Psoas muscle (tissue), 8 donors: ENCODE results near the gene OXNAD1. TPM values are rescaled to one million over a fixed set of nuclear protein-coding genes. Genes with fewer than 3 reads are reported as not detected.
A peak's percentile ranks its signal among the peaks of the same experiment; 100 is the strongest.

ENCODE experiments used
- ATAC-seq, 4 donors: fragments of 200-7000 bp; cut with Tn5 transposase; one replicate each; pipeline ENCODE4 v1.9.1; 2020; ENCODE audit warnings: moderate library complexity in 3 of 4, mild to moderate bottlenecking in 2 of 4
- DNase-seq, 2 donors: peaks; one replicate each; pipeline ENCODE4 v3.0.0-alpha.2; 2020
- H3K27ac ChIP-seq: fragments of 200-600 bp; one replicate; pipeline ENCODE4 v1.8.0; 2022
- H3K27me3 ChIP-seq, 3 donors: fragments of 200-600 bp in 1 of 3; one replicate each; pipeline versions ENCODE4 v1.6.1 to v1.8.0; 2013 to 2022; ENCODE audit warnings: low read length in 2 of 3, mild to moderate bottlenecking in 2 of 3, moderate library complexity in 1 of 3; ENCODE audit not compliant: insufficient read depth in 3 of 3
- H3K36me3 ChIP-seq, 2 donors: fragments of 200-600 bp in 1 of 2; one replicate each; pipeline versions ENCODE4 v1.6.1 to v1.8.0; 2013 to 2022; ENCODE audit warnings: low read depth in 1 of 2, mild to moderate bottlenecking in 1 of 2, moderate library complexity in 1 of 2; ENCODE audit not compliant: insufficient read depth in 1 of 2
- H3K4me1 ChIP-seq: fragments of 200-600 bp; one replicate; pipeline ENCODE4 v1.8.0; 2022
- H3K4me3 ChIP-seq: fragments of 200-600 bp; one replicate; pipeline ENCODE4 v1.8.0; 2022; ENCODE audit warnings: mild to moderate bottlenecking
- H3K9me3 ChIP-seq: fragments of 200-600 bp; one replicate; pipeline ENCODE4 v1.8.0; 2022
- CTCF ChIP-seq: fragments of 200-600 bp; IDR thresholded peaks from one replicate; pipeline ENCODE4 v1.8.0; 2022; ENCODE audit warnings: antibody characterized with exemption
- WGBS, 3 donors: extraction: QIAGEN DNeasy Blood & Tissue Kit; methylation state at CpG; one replicate each; pipeline versions ENCODE4 v1.1.6 to v1.1.7; 2013; 5-methylcytosine and 5-hydroxymethylcytosine counted together
- intact Hi-C, 2 donors: fragments of 100-400 bp; cut with DNase I; formaldehyde crosslinking; loops; one replicate each; pipeline versions ENCODE4 v1.11.0 to v1.14.2; 2022
- polyA plus RNA-seq, 3 donors: library from polyadenylated mRNA; stranded (reverse); fragments of 200-250 nt; gene quantifications; one replicate each; pipeline ENCODE4 v1.2.3, GENCODE V29; 2013
- total RNA-seq, 4 donors: library from RNA; stranded (reverse); fragmentation: NEBNext Ultra II Directional in 2 of 4; extraction: Animal tissue kit (Norgen Biotek cat#: 25700) in 2 of 4; gene quantifications; one replicate each; pipeline versions ENCODE4 v1.2.1 to v1.2.4, GENCODE V29; 2021 to 2023
- donor health status: healthy with polysubstance abuse.
- donor health status: DM: no; HTN: no; CAD: no; lungs with moderate emphysema.
- donor health status: Bipolar disorder and iron deficiency.
- donor health status: healthy.
- donor health status: DM: yes; HTN: yes; CAD: no.
- donor health status: DM: no; HTN: no; CAD: no.
- donor health status: DM: no; HTN: no; CAD: no.
- donor health status: DM: yes; HTN: yes; CAD: no.

Gene OXNAD1
- total and polyA plus RNA-seq, 7 donors = 5.4 to 24.4 (median 10.4) TPM

- 88 to 91% (median 88%) methylated on average over 2 of the region's 2 CpGs for WGBS, 3 donors
- no peak for DNase-seq
- no peak overlapping the region for H3K27ac ChIP-seq
- H3K9me3 ChIP-seq = no peaks in the 10 kb centered on the region
- no peak for TF ChIP-seq CTCF
- no peaks in the 10 kb centered on the region for H3K27me3 ChIP-seq
- H3K4me1 ChIP-seq = no peaks in the 10 kb centered on the region
- intact Hi-C loops = no loop called here
- peak in 1 of 4 donors; percentile 37 for ATAC-seq
- H3K4me3 ChIP-seq = no peak overlapping the region
- H3K36me3 ChIP-seq = peaks cover 0 to 31% of the 10 kb centered on the region in 2 donors
Observed at GRCh38 chr3:16222547-16222946, 42.5 kb upstream of the OXNAD1 start.

DNA sequence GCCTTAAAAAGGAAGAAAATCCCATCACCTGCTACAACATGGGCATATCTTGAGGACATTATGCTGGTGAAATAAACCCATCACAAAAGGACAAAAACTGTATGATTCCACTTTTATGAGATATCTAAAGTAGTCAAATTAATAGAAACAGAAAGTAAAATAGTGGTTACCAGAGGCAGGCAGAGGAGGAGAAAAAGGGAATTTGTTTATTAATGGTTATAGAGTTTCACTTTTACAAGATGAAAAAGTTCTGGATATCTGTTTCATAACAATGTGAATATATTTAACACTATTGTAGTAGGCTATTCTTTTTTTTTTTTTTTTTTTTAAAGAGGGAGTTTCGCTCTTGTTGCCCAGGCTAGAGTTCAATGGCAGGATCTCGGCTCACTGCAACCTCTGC lies 40.7 kb upstream of the OXNAD1 start:
- no peak for TF ChIP-seq CTCF
- no peak for ATAC-seq
- H3K9me3 ChIP-seq = no peaks in the 10 kb centered on the region
- 92 to 100% (median 96%) methylated on average over 2 of the region's 2 CpGs for WGBS, 3 donors
- peaks cover 0 to 2% (median 0%) of the 10 kb centered on the region in 3 donors for H3K27me3 ChIP-seq
- H3K36me3 ChIP-seq = peaks cover 0 to 31% of the 10 kb centered on the region in 2 donors
- H3K4me1 ChIP-seq = no peaks in the 10 kb centered on the region
- no peak overlapping the region for H3K4me3 ChIP-seq
- no peak overlapping the region for H3K27ac ChIP-seq
- intact Hi-C loops = no loop called here
- DNase-seq = no peak

- ATAC-seq = no peak
- 32 to 44% (median 43%) methylated on average over 1 of the region's 1 CpG for WGBS, 3 donors
- Histone ChIP-seq H3K4me1 (no peaks in the 10 kb centered on the region), H3K36me3 (peaks cover 0 to 8% of the 10 kb centered on the region in 2 donors), H3K9me3 (no peaks in the 10 kb centered on the region), H3K4me3 (no peak overlapping the region), H3K27ac (no peak overlapping the region), H3K27me3 (peaks cover 0 to 2% (median 0%) of the 10 kb centered on the region in 3 donors)
- intact Hi-C loops = no loop called here
- DNase-seq = no peak
- TF ChIP-seq CTCF = no peak
Observed at GRCh38 chr3:16227566-16227965, 37.4 kb upstream of the OXNAD1 start.

DNA sequence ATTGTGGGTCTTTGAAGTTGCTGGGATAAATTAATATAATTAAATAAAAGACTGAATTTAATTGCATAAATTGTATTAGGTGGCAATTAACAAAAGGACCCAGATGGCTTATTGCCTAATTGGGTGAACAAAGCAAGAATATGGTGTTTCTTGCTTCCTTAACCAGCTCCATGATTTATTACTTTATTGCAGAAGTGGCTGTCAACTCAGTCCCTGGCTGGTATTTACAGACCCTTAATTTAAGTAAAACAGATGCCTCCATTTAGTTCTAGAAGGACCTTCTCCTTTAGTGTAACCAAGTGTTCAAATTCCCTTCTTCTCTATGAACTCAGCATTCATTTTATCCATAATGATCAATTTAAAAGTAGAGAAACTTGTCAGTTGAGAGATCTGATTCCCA lies 35.3 kb upstream of the OXNAD1 start:
- Histone ChIP-seq H3K9me3 (no peaks in the 10 kb centered on the region), H3K4me3 (no peak overlapping the region), H3K4me1 (no peaks in the 10 kb centered on the region), H3K27ac (no peak overlapping the region), H3K36me3 (peaks cover 0 to 6% of the 10 kb centered on the region in 2 donors), H3K27me3 (peaks cover 0 to 2% (median 0%) of the 10 kb centered on the region in 3 donors)
- no peak for TF ChIP-seq CTCF
- DNase-seq (no peak), ATAC-seq (no peak)
- intact Hi-C loops = loop anchor here in 1 of 2 donors (1.0 kb wide), 1 partner anchor 21 kb away; no protein-coding TSS in a partner anchor

- TF ChIP-seq CTCF = no peak
- 95 to 98% (median 98%) methylated on average over 2 of the region's 2 CpGs for WGBS, 3 donors
- DNase-seq (no peak), ATAC-seq (no peak)
- Histone ChIP-seq H3K4me1 (no peaks in the 10 kb centered on the region), H3K9me3 (no peaks in the 10 kb centered on the region), H3K27ac (no peak overlapping the region), H3K27me3 (peaks cover 0 to 2% (median 0%) of the 10 kb centered on the region in 3 donors), H3K36me3 (no peaks in the 10 kb centered on the region), H3K4me3 (no peak overlapping the region)
- intact Hi-C loops = no loop called here
Observed at GRCh38 chr3:16231983-16232382, 33.0 kb upstream of the OXNAD1 start.
